Testis (tissue), 2 donors: Measurements from ENCODE around the gene PPEF1.

ENCODE experiments used
- POLR2A ChIP-seq: fragments of 450-650 bp; IDR thresholded peaks from one replicate; pipeline ENCODE4 v1.6.1; 2017; ENCODE audit warnings: antibody characterized with exemption, mild to moderate bottlenecking, moderate library complexity
- TF ChIP-seq, protein P1 (sequence below), 3 experiments: fragments of 450-650 bp in 2 of 3; fragments of 200-600 bp in 1 of 3; sonication (generic) in 1 of 3; IDR thresholded peaks; one replicate each; pipeline ENCODE4 v1.5.1; 2016 to 2019; ENCODE audit warnings: antibody characterized with exemption in 3 of 3, mild to moderate bottlenecking in 2 of 3, moderate library complexity in 1 of 3

DNA sequence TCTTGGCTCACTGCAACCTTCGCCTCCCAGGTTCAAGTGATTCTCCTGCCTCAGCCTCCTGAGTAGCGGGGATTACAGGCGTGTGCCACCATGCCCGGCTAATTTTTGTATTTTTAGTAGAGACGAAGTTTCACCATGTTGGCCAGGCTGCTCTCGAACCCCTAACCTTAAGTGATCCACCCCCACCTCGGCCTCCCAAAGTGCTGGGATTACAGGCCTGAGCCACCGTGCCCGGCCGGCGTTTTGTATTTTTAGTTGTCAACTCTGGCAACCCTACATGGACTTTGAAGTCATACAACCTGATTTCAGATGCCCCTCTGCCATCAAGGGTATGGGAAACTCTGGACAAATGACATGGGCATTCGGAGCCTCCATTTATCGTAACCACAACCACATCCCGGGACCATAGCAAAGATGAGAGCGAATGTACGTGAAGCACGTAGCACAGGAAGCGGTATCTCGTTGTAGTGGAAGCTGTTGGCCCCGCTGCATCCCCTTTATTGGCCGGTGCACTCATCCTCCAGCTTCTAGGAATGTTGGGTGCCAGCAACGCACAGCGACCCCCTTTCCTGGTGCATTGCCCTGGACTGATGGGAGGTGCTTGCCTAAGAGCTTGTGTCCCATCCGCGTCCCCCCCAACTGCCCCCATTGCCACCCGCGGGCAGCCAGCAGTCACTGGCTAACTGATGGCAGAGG is 167.3 kb downstream of the PPEF1 start:
- TF ChIP-seq, protein P1, sequence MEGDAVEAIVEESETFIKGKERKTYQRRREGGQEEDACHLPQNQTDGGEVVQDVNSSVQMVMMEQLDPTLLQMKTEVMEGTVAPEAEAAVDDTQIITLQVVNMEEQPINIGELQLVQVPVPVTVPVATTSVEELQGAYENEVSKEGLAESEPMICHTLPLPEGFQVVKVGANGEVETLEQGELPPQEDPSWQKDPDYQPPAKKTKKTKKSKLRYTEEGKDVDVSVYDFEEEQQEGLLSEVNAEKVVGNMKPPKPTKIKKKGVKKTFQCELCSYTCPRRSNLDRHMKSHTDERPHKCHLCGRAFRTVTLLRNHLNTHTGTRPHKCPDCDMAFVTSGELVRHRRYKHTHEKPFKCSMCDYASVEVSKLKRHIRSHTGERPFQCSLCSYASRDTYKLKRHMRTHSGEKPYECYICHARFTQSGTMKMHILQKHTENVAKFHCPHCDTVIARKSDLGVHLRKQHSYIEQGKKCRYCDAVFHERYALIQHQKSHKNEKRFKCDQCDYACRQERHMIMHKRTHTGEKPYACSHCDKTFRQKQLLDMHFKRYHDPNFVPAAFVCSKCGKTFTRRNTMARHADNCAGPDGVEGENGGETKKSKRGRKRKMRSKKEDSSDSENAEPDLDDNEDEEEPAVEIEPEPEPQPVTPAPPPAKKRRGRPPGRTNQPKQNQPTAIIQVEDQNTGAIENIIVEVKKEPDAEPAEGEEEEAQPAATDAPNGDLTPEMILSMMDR (IDR thresholded peaks at IDR 0.05) = no peak
- TF ChIP-seq POLR2A = no peak
